Adrenal gland (tissue), 12 donors: Measurements from ENCODE around the gene USP2. TPM values are rescaled to one million over a fixed set of nuclear protein-coding genes. Genes with fewer than 3 reads are reported as not detected.

Experiments
- DNase-seq, 7 donors: peaks; one replicate each; pipeline ENCODE4 v3.0.0-alpha.2; 2019 to 2020
- H3K27ac ChIP-seq, 5 donors: fragments of 200-600 bp; sonication (generic) in 4 of 5; 1 replicate in 3 of 5; 2 replicates in 2 of 5; pipeline versions ENCODE4 v1.5.1 to v1.8.0; 2016 to 2020; ENCODE audit warnings: mild to moderate bottlenecking in 1 of 5
- H3K27me3 ChIP-seq: fragments of 200-600 bp; 2 replicates; pipeline ENCODE4 v1.8.0; 2021
- H3K36me3 ChIP-seq, 2 donors: fragments of 200-600 bp; replicated peaks in 1 of 2; 1 replicate in 1 of 2; 2 replicates in 1 of 2; pipeline versions ENCODE4 v1.5.1 to v1.8.0; 2018 to 2022
- H3K4me1 ChIP-seq, 2 donors: fragments of 200-600 bp; replicated peaks in 1 of 2; 1 replicate in 1 of 2; 2 replicates in 1 of 2; pipeline versions ENCODE4 v1.5.1 to v1.8.0; 2018 to 2021
- H3K4me3 ChIP-seq, 4 donors: fragments of 200-600 bp; sonication (generic) in 3 of 4; one replicate each; pipeline ENCODE4 v1.5.1; 2016 to 2018
- H3K9me3 ChIP-seq, 3 donors: fragments of 200-600 bp; sonication (generic) in 1 of 3; replicated peaks in 1 of 3; 1 replicate in 2 of 3; 2 replicates in 1 of 3; pipeline versions ENCODE4 v1.5.1 to v1.8.0; 2016 to 2021
- POLR2A ChIP-seq, 2 donors: fragments of 450-650 bp; IDR thresholded peaks; one replicate each; pipeline ENCODE4 v1.6.1; 2017; ENCODE audit warnings: antibody characterized with exemption in 2 of 2, mild to moderate bottlenecking in 2 of 2, moderate library complexity in 1 of 2
- WGBS, 4 donors: extraction: QIAGEN DNeasy Blood & Tissue Kit in 2 of 4; methylation state at CpG; one replicate each; pipeline versions ENCODE4 v1.1.5 to v1.1.7; 2013 to 2017; 5-methylcytosine and 5-hydroxymethylcytosine counted together
- intact Hi-C, 2 donors: fragments of 100-400 bp; cut with DNase I; formaldehyde crosslinking; loops; one replicate each; pipeline versions ENCODE4 v1.14.1 to v1.15.0; 2022 to 2023
- polyA plus RNA-seq, 3 donors: library from polyadenylated mRNA; stranded (reverse); fragments of 200-250 nt in 2 of 3; fragments of 350-450 nt in 1 of 3; fragmentation: Illumina TruSeq in 1 of 3; extraction: RNeasy Lipid Tissue Mini Kit (QIAGEN cat#74804) in 1 of 3; gene quantifications; one replicate each; pipeline ENCODE4 v1.2.3, GENCODE V29; 2013 to 2014
- total RNA-seq, 9 donors: library from RNA; depleted of rRNA in 4 of 9; stranded (reverse); fragments of >200 nt in 4 of 9; fragments of 120-200 nt in 1 of 9; fragmentation: NEBNext Ultra II Directional in 1 of 9; extraction: Animal tissue kit (Norgen Biotek cat#: 25700) in 1 of 9; gene quantifications; one replicate each; pipeline versions ENCODE4 v1.1.0 to v1.2.4, GENCODE V29; 2013 to 2023
- TF ChIP-seq, protein P1 (sequence below), 6 experiments: fragments of 450-650 bp in 4 of 6; fragments of 200-600 bp in 2 of 6; sonication (generic) in 1 of 6; IDR thresholded peaks; 1 replicate in 5 of 6; 2 replicates in 1 of 6; pipeline versions ENCODE4 v1.5.1 to v1.8.0; 2016 to 2021; ENCODE audit warnings: antibody characterized with exemption in 6 of 6, mild to moderate bottlenecking in 2 of 6, moderate library complexity in 1 of 6
- donor health status: healthy with polysubstance abuse.
- donor health status: Bipolar disorder and iron deficiency.
- donor health status: DM: yes; HTN: yes; CAD: no.
- donor health status: DM: no; HTN: no; CAD: no.
- donor health status: DM: no; HTN: no; CAD: no.
- donor health status: DM: yes; HTN: yes; CAD: no.

USP2 gene
- total and polyA plus RNA-seq, 12 donors = 1.8 to 28.7 (median 9.3) TPM

DNA sequence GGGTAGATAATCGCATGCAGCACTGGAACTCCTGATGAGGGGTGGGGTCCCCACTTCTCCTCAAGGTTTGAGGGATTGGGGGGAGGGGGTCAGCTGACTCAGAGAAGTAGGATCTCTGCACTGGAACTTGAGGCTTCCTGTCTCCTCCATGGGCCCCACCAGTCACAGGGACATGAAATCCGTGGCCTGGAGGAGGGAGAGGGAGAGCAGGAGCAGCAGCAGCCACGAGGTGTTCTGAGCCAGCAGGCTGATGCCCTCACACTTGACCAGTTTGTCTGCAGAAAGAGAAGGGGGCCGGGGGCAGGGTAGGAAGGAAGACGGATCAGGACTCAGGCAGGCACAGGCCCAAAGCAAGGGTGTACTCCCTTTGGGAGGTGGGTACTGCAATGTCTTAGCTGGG, 37.8 kb upstream of the USP2 start:
- Histone ChIP-seq H3K27me3 (peaks cover 21% of the 10 kb centered on the region), H3K36me3 (no peaks in the 10 kb centered on the region), H3K4me3 (no peak overlapping the region), H3K4me1 (no peaks in the 10 kb centered on the region), H3K9me3 (no peaks in the 10 kb centered on the region), H3K27ac (no peak overlapping the region)
- DNase-seq = no peak
- TF ChIP-seq, protein P1, sequence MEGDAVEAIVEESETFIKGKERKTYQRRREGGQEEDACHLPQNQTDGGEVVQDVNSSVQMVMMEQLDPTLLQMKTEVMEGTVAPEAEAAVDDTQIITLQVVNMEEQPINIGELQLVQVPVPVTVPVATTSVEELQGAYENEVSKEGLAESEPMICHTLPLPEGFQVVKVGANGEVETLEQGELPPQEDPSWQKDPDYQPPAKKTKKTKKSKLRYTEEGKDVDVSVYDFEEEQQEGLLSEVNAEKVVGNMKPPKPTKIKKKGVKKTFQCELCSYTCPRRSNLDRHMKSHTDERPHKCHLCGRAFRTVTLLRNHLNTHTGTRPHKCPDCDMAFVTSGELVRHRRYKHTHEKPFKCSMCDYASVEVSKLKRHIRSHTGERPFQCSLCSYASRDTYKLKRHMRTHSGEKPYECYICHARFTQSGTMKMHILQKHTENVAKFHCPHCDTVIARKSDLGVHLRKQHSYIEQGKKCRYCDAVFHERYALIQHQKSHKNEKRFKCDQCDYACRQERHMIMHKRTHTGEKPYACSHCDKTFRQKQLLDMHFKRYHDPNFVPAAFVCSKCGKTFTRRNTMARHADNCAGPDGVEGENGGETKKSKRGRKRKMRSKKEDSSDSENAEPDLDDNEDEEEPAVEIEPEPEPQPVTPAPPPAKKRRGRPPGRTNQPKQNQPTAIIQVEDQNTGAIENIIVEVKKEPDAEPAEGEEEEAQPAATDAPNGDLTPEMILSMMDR (IDR thresholded peaks at IDR 0.05) = no peak
- TF ChIP-seq POLR2A (IDR thresholded peaks at IDR 0.05) = no peak
- intact Hi-C loops = no loop called here
- WGBS, 4 donors = 86 to 93% (median 91%) methylated on average over 5 of the region's 5 CpGs

DNA sequence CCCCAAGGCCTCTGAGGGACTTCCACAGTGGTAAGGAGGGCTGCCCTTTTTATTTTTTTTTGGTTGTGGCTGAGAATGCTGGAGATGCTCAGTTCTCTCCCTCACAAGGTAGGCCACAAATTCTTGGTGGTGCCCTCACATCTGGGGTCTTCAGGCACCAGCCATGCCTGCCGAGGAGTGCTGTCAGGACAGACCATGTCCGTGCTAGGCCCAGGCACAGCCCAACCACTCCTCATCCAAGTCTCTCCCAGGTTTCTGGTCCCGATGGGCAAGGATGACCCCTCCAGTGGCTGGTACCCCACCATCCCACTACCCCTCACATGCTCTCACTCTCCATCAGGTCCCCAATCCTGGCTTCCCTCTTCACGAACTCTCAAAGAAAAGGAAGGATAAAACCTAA, 37.3 kb upstream of the USP2 start:
- Histone ChIP-seq H3K27me3 (peaks cover 21% of the 10 kb centered on the region), H3K27ac (no peak overlapping the region), H3K9me3 (no peaks in the 10 kb centered on the region), H3K4me3 (no peak overlapping the region), H3K4me1 (no peaks in the 10 kb centered on the region), H3K36me3 (no peaks in the 10 kb centered on the region)
- no peak for DNase-seq
- intact Hi-C loops = no loop called here
- TF ChIP-seq, protein P1 (IDR thresholded peaks at IDR 0.05) = no peak
- no peak for TF ChIP-seq POLR2A (IDR thresholded peaks at IDR 0.05)
- WGBS, 4 donors = 86 to 92% (median 89%) methylated on average over 3 to 4 of the region's 4 CpGs

DNA sequence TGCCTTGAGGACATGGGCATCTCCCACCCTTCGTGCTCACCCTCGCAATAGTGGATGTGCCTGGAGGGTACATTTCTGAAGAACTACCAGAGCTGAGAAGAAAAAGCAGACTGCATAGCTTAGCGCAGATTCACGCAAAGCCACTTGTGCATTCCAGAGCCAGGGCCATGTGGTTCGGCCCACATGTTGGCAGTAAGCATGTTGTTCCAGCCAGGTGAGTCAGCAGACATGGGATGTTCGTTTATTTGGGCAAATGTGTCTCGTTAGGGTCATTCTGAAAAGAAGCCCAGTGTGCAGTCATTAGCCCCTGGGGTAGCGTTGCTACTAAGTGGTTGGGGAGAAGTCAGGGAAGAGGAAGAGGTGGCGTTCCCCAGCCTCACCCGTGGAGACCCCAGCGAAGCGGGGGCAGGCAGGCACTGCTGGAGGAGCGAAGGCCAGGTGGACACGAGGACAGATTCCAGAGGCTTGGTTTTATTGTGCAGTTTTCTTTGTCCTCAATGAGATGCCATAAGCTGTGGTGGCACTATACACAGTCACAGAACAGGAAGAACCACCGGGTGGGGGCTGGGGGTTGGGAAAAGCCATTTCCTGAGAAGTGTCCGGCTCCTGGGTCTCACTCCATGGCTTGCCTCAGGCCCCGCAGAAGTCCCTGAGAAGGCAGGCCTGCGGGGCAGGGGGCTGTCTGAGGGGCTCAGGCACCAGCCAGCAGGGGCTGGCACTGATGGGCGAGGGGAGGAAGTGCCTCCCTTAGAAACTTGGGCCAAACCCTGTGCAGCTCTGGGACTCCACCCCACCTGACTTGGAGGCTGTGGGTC, 36.4 kb upstream of the USP2 start:
- WGBS, 4 donors = 77 to 84% (median 80%) methylated on average over 15 to 19 of the region's 19 CpGs
- Histone ChIP-seq H3K27ac (no peak overlapping the region), H3K27me3 (peaks cover 20% of the 10 kb centered on the region), H3K4me1 (no peaks in the 10 kb centered on the region), H3K4me3 (no peak overlapping the region), H3K9me3 (no peaks in the 10 kb centered on the region), H3K36me3 (no peaks in the 10 kb centered on the region)
- intact Hi-C loops = no loop called here
- TF ChIP-seq POLR2A (IDR thresholded peaks at IDR 0.05) = no peak
- TF ChIP-seq, protein P1 (IDR thresholded peaks at IDR 0.05) = no peak
- DNase-seq = no peak

DNA sequence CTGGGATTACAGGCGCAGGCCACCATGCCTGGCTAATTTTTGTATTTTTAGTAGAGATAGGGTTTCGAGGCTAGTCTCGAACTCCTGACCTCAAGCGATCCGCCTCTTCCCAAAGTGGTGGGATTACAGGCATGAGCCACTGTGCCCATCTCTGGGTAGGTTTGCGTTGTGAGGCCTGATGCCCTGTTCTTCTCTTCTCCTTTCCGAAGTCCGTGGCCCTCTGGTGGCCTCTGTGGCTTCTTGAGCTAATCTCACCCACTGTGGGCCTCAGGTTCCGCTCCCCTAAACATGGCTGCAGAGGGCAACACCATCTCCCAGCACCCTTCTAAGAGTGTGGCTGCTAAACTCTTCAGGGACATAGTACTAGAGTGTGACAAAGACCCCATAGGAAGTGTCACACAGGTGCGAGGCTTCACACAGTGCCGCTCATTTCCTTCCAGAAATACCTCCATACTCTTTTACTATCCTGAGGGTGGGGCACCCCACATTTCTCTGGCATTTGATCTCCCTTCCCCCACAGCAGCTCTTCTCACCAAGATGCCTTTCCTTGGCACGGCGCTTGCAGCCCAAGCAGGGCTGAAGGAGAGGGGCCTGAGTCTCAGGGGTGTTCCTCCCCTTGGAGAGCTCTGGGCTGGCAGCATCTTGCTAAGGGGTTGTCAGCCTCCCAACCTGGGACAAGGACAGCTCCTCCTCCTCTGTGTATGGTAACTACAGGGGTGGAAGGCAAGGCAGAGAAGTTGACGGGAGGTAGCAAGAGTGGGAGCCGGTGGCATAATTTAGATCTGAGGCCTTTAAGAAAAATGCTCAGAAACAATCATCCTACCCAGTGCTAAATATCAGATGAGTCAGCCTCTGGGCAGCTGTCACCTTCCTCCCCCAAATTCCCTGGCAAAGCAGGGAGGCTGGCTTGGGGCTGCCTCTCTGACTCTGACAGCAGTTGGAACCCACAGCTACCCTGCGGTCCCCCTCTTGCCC, 35.4 kb upstream of the USP2 start:
- Histone ChIP-seq H3K4me3 (no peak overlapping the region), H3K27me3 (peaks cover 11% of the 10 kb centered on the region), H3K36me3 (no peaks in the 10 kb centered on the region), H3K9me3 (no peaks in the 10 kb centered on the region), H3K4me1 (no peaks in the 10 kb centered on the region), H3K27ac (no peak overlapping the region)
- intact Hi-C loops = no loop called here
- TF ChIP-seq, protein P1 (IDR thresholded peaks at IDR 0.05) = no peak
- TF ChIP-seq POLR2A (IDR thresholded peaks at IDR 0.05) = no peak
- DNase-seq = peak in 2 of 7 donors; percentile 35 to 45
- WGBS, 4 donors = 76 to 84% (median 80%) methylated on average over 16 of the region's 16 CpGs
